Colonic mucosa (tissue), 4 donors: ENCODE measurements around the gene DYNLT2. TPM values are rescaled to one million over a fixed set of nuclear protein-coding genes. Genes with fewer than 3 reads are reported as not detected.

ENCODE experiments used
- DNase-seq: peaks from one replicate; pipeline ENCODE4 v3.0.0-alpha.2; 2020
- H3K27ac ChIP-seq: fragments of 200-600 bp; one replicate; pipeline ENCODE4 v1.8.0; 2021
- H3K27me3 ChIP-seq: fragments of 200-600 bp; one replicate; pipeline ENCODE4 v1.8.0; 2021
- H3K36me3 ChIP-seq: fragments of 200-600 bp; one replicate; pipeline ENCODE4 v1.8.0; 2021
- H3K4me1 ChIP-seq: fragments of 200-600 bp; one replicate; pipeline ENCODE4 v1.8.0; 2021; ENCODE audit warnings: mild to moderate bottlenecking
- H3K4me3 ChIP-seq: fragments of 200-600 bp; one replicate; pipeline ENCODE4 v1.8.0; 2021
- H3K9ac ChIP-seq, 2 donors: one replicate each; pipeline ENCODE4 v1.7.0; 2013; ENCODE audit warnings: control low read depth in 2 of 2, low read depth in 2 of 2, low read length in 2 of 2
- H3K9me3 ChIP-seq: fragments of 200-600 bp; one replicate; pipeline ENCODE4 v1.8.0; 2021
- CTCF ChIP-seq: fragments of 200-600 bp; IDR thresholded peaks from one replicate; pipeline ENCODE4 v1.8.0; 2022; ENCODE audit warnings: antibody characterized with exemption, mild to moderate bottlenecking
- intact Hi-C: fragments of 100-400 bp; cut with DNase I; formaldehyde crosslinking; loops from one replicate; pipeline ENCODE4 v1.14.1; 2022
- total RNA-seq, 2 donors: library from RNA; stranded (reverse); fragmentation: NEBNext Ultra II Directional in 1 of 2; extraction: Animal tissue kit (Norgen Biotek cat#: 25700) in 1 of 2; gene quantifications; one replicate each; pipeline ENCODE4 v1.2.1, GENCODE V29; 2021
- donor health status: healthy.
- donor health status: DM: no; HTN: no; CAD: no.
- donor health status: DM: no; HTN: no; CAD: no.

DYNLT2 gene
- total RNA-seq, 2 donors from 2014 or later: 1.4 to 2.2 TPM

- Histone ChIP-seq H3K36me3 (no peaks in the 10 kb centered on the region), H3K4me1 (no peaks in the 10 kb centered on the region), H3K27ac (no peak overlapping the region), H3K4me3 (no peak overlapping the region), H3K27me3 (no peaks in the 10 kb centered on the region), H3K9ac (no peak overlapping the region), H3K9me3 (no peaks in the 10 kb centered on the region)
- no peak for DNase-seq
- intact Hi-C loops: no loop called here
- no peak for TF ChIP-seq CTCF
These were observed 56.2 kb downstream of the DYNLT2 start for GRCh38 chr6:169695131-169695530.

GRCh38 chr6:169692516-169692915 is 58.9 kb downstream of the DYNLT2 start:
- Histone ChIP-seq H3K9ac (no peak overlapping the region), H3K9me3 (no peaks in the 10 kb centered on the region), H3K27ac (no peak overlapping the region), H3K36me3 (no peaks in the 10 kb centered on the region), H3K4me1 (no peaks in the 10 kb centered on the region), H3K27me3 (no peaks in the 10 kb centered on the region), H3K4me3 (no peak overlapping the region)
- TF ChIP-seq CTCF: no peak
- intact Hi-C loops: no loop called here
- no peak for DNase-seq

GRCh38 chr6:169691260-169691659 is 60.1 kb downstream of the DYNLT2 start:
- Histone ChIP-seq H3K36me3 (no peaks in the 10 kb centered on the region), H3K27ac (no peak overlapping the region), H3K27me3 (no peaks in the 10 kb centered on the region), H3K4me1 (no peaks in the 10 kb centered on the region), H3K9ac (no peak overlapping the region), H3K4me3 (no peak overlapping the region), H3K9me3 (no peaks in the 10 kb centered on the region)
- TF ChIP-seq CTCF: no peak
- intact Hi-C loops: no loop called here
- DNase-seq: no peak

Other genes with a start within 250 kb of the DYNLT2 start
- gene WDR27, start 49.5 kb downstream of the DYNLT2 start, total RNA-seq: 10 to 100 TPM; 17.4 to 43.8 TPM
- 10 to 100 TPM; 28.7 to 31.9 TPM for gene C6orf120, start 49.4 kb downstream of the DYNLT2 start, total RNA-seq
- gene PHF10, start 27.1 kb downstream of the DYNLT2 start, total RNA-seq: 10 to 100 TPM; 37.5 to 39.6 TPM
- gene ERMARD, start 50 bp upstream of the DYNLT2 start, total RNA-seq: 10 to 100 TPM; 14.2 to 15.7 TPM